C1 segment of cervical spinal cord (tissue), 14 donors: Measurements from ENCODE around the gene RNF212B.
A peak's percentile ranks its signal among the peaks of the same experiment; 100 is the strongest.

Experiments used
- DNase-seq, 14 donors: peaks; one replicate each; lab custom pipeline; 2025; lab: John Stamatoyannopoulos, UW

Gene RNF212B

GRCh38 chr14:23296012-23296777, 58.5 kb downstream of the RNF212B start:
- no peak for DNase-seq

- DNase-seq = no peak
Measured at GRCh38 chr14:23297096-23297495, 59.4 kb downstream of the RNF212B start.

- no peak for DNase-seq
Measured at GRCh38 chr14:23297611-23298277, 60.0 kb downstream of the RNF212B start.

GRCh38 chr14:23299211-23299957, 61.6 kb downstream of the RNF212B start:
- DNase-seq = peak in 3 of 14 donors; percentile 7 to 43 (median 16)

GRCh38 chr14:23299986-23300686, 62.4 kb downstream of the RNF212B start:
- no peak for DNase-seq

- peak in 9 of 14 donors; percentile 35 to 76 (median 61) for DNase-seq
Measured at GRCh38 chr14:23300687-23301223, 63.0 kb downstream of the RNF212B start.

GRCh38 chr14:23301288-23301968, 63.7 kb downstream of the RNF212B start:
- DNase-seq = peak; percentile 87 to 100 (median 99)

- peak in 1 of 14 donors; percentile 90 for DNase-seq
Measured at GRCh38 chr14:23301969-23302289, 64.2 kb downstream of the RNF212B start.

GRCh38 chr14:23302290-23303225, 64.8 kb downstream of the RNF212B start, which contains the start of gene PPP1R3E:
PPP1R3E (minus strand) TSS chr14:23302859; CDS start chr14:23302576, 283 bp downstream.
- DNase-seq = peak in 10 of 14 donors; percentile 58 to 82 (median 70)

- peak; percentile 56 to 93 (median 88) for DNase-seq
Measured at GRCh38 chr14:23306412-23307145, 68.8 kb downstream of the RNF212B start, which contains the start of gene BCL2L2. BCL2L2 (plus strand) TSS chr14:23306833; CDS start chr14:23307768, 935 bp downstream.

- DNase-seq = no peak
Measured at GRCh38 chr14:23307146-23307530, 69.4 kb downstream of the RNF212B start.

- no peak for DNase-seq
Measured at GRCh38 chr14:23307687-23308644, 70.2 kb downstream of the RNF212B start.

GRCh38 chr14:23308721-23309445, 71.1 kb downstream of the RNF212B start:
- no peak for DNase-seq

- DNase-seq = no peak
Measured at GRCh38 chr14:23310546-23310945, 72.8 kb downstream of the RNF212B start.

- DNase-seq = no peak
Measured at GRCh38 chr14:23316300-23316699, 78.6 kb downstream of the RNF212B start.

GRCh38 chr14:23319746-23320583, 82.2 kb downstream of the RNF212B start:
- no peak for DNase-seq
